Upper lobe of left lung (tissue), 6 donors: ENCODE results near the gene SNTB2. TPM values are rescaled to one million over a fixed set of nuclear protein-coding genes. Genes with fewer than 3 reads are reported as not detected.

Source experiments
- ATAC-seq, 2 donors: fragments of 200-7000 bp; cut with Tn5 transposase; one replicate each; pipeline ENCODE4 v1.9.1; 2022; ENCODE audit warnings: mild to moderate bottlenecking in 2 of 2, moderate library complexity in 2 of 2; ENCODE audit not compliant: low FRiP score in 2 of 2
- DNase-seq, 2 donors: peaks; one replicate each; pipeline ENCODE4 v3.0.0-alpha.2; 2019 to 2020
- H3K27ac ChIP-seq, 4 donors: fragments of 200-600 bp; sonication (generic); one replicate each; pipeline ENCODE4 v1.5.1; 2016 to 2019
- H3K27me3 ChIP-seq, 4 donors: fragments of 200-600 bp; sonication (generic); one replicate each; pipeline ENCODE4 v1.5.1; 2017 to 2019
- H3K36me3 ChIP-seq, 4 donors: fragments of 200-600 bp; sonication (generic); one replicate each; pipeline ENCODE4 v1.5.1; 2016 to 2019
- H3K4me1 ChIP-seq, 4 donors: fragments of 200-600 bp; sonication (generic); one replicate each; pipeline ENCODE4 v1.5.1; 2018 to 2019
- H3K4me3 ChIP-seq, 4 donors: fragments of 200-600 bp; sonication (generic); one replicate each; pipeline ENCODE4 v1.5.1; 2017 to 2019; ENCODE audit warnings: mild to moderate bottlenecking in 2 of 4, moderate library complexity in 1 of 4
- H3K9me3 ChIP-seq, 4 donors: fragments of 200-600 bp; sonication (generic); one replicate each; pipeline ENCODE4 v1.5.1; 2018 to 2019
- EP300 ChIP-seq, 4 donors: sonication (generic); formaldehyde crosslinking; IDR thresholded peaks; one replicate each; pipeline ENCODE4 v1.5.1; 2017; ENCODE audit warnings: antibody characterized with exemption in 4 of 4, control low read depth in 2 of 4
- POLR2A ChIP-seq, 4 donors: fragments of 450-650 bp; IDR thresholded peaks; one replicate each; pipeline ENCODE4 v1.5.1; 2016 to 2017; ENCODE audit warnings: antibody characterized with exemption in 4 of 4, mild to moderate bottlenecking in 2 of 4
- POLR2AphosphoS5 ChIP-seq, 2 donors: sonication (generic); formaldehyde crosslinking; IDR thresholded peaks; one replicate each; pipeline ENCODE4 v1.5.1; 2017; ENCODE audit warnings: antibody characterized with exemption in 2 of 2
- WGBS, 2 donors: methylation state at CpG; one replicate each; pipeline ENCODE4 v1.1.5; 2017 to 2018; 5-methylcytosine and 5-hydroxymethylcytosine counted together
- total RNA-seq, 6 donors: library from RNA; depleted of rRNA in 4 of 6; stranded (reverse); fragments of >200 nt in 4 of 6; gene quantifications; one replicate each; pipeline versions ENCODE4 v1.1.0 to v1.2.1, GENCODE V29; 2016 to 2021
- TF ChIP-seq, protein P1 (sequence below), 6 experiments: fragments of 450-650 bp in 4 of 6; fragments of 200-600 bp in 2 of 6; sonication (generic) in 2 of 6; IDR thresholded peaks; one replicate each; pipeline ENCODE4 v1.5.1; 2016 to 2019; ENCODE audit warnings: antibody characterized with exemption in 6 of 6
- donor health status: DM: no; HTN: no; CAD: no; lungs with moderate emphysema.
- donor health status: DM: no; HTN: yes; CAD: no; lungs with severe emphysema.

The SNTB2 gene
- total RNA-seq, 6 donors from 2014 or later, result 24.1 to 41.2 (median 30.5) TPM

DNA sequence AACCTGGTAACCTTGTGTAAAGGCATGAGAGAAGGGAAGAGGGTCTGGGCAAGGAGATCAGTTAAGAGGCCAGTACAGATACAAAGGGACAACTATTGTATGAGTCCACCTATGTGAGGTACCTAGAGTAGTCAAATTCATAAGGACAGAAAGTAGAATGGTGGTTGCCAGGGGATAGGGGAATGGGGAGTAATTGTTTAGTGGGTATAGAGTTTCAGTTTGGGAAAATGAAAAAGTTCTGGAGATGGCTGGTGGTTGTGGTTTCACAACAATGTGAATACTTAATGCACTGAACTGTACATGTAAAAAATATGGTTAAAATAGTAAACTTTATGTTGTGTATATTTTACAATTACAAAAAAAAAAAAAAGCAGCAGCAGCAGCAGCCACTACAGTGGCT lies 49.4 kb downstream of the SNTB2 start:
- Histone ChIP-seq H3K27ac (no peak overlapping the region), H3K27me3 (no peaks in the 10 kb centered on the region), H3K9me3 (no peaks in the 10 kb centered on the region), H3K36me3 (no peaks in the 10 kb centered on the region), H3K4me3 (no peak overlapping the region), H3K4me1 (peaks cover 3 to 26% (median 14%) of the 10 kb centered on the region in 4 donors)
- no peak for DNase-seq
- TF ChIP-seq POLR2A (IDR thresholded peaks at IDR 0.05) (no peak), POLR2AphosphoS5 (IDR thresholded peaks at IDR 0.05) (no peak)
- TF ChIP-seq, protein P1, sequence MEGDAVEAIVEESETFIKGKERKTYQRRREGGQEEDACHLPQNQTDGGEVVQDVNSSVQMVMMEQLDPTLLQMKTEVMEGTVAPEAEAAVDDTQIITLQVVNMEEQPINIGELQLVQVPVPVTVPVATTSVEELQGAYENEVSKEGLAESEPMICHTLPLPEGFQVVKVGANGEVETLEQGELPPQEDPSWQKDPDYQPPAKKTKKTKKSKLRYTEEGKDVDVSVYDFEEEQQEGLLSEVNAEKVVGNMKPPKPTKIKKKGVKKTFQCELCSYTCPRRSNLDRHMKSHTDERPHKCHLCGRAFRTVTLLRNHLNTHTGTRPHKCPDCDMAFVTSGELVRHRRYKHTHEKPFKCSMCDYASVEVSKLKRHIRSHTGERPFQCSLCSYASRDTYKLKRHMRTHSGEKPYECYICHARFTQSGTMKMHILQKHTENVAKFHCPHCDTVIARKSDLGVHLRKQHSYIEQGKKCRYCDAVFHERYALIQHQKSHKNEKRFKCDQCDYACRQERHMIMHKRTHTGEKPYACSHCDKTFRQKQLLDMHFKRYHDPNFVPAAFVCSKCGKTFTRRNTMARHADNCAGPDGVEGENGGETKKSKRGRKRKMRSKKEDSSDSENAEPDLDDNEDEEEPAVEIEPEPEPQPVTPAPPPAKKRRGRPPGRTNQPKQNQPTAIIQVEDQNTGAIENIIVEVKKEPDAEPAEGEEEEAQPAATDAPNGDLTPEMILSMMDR (IDR thresholded peaks at IDR 0.05), result no peak
- no peak for ATAC-seq

DNA sequence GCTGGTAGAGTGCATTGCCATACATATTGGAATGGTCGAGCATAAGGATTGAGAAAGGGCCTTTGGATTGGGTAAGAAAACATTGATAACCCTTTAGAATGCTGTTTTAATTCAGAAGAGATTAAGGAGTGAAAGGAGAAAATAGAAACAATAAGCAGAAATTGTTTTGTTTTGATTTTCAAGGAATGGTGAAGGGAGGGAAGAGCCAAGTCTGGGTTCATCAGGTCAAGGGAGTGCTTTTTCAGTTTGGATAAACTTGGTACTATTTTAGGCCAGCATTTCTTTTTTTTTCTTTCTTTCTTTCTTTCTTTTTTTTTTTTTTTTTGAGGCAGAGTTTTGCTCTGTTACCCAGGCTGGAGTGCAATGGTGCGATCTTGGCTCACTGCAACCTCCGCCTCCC lies 50.3 kb downstream of the SNTB2 start:
- H3K27ac ChIP-seq, result no peak overlapping the region
- DNase-seq (no peak), ATAC-seq (no peak)
- no peaks in the 10 kb centered on the region for H3K27me3 ChIP-seq
- no peaks in the 10 kb centered on the region for H3K36me3 ChIP-seq
- no peak for TF ChIP-seq POLR2AphosphoS5 (IDR thresholded peaks at IDR 0.05)
- TF ChIP-seq, protein P1 (IDR thresholded peaks at IDR 0.05), result no peak
- no peak for TF ChIP-seq POLR2A (IDR thresholded peaks at IDR 0.05)
- TF ChIP-seq EP300 (IDR thresholded peaks at IDR 0.05), result no peak
- peaks cover 7 to 26% (median 18%) of the 10 kb centered on the region in 4 donors for H3K4me1 ChIP-seq
- no peaks in the 10 kb centered on the region for H3K9me3 ChIP-seq
- no peak overlapping the region for H3K4me3 ChIP-seq
- WGBS, 2 donors, result 87 to 92% methylated on average over 3 of the region's 3 CpGs

DNA sequence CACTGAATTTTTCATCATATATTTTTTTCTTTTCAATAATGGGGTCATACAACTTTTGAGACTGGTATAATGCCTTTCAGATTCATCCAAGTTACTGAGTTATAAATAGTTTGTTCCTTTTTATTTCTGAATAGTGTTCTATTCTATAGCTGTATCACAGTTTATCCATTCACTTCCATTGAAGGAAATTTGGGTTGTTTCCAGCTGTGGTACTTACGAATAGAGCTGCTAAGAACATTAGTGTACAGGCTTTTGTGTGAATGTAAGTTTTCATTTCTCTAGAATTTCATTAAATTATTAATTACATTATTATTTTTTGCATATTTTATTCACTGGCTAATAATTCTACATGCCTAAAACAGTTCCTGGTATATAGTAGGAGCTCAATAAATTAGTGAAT lies 52.9 kb downstream of the SNTB2 start:
- WGBS, 2 donors, result 52 to 72% methylated on average over 1 of the region's 1 CpG
- Histone ChIP-seq H3K9me3 (no peaks in the 10 kb centered on the region), H3K27me3 (no peaks in the 10 kb centered on the region), H3K27ac (no peak overlapping the region), H3K4me3 (no peak overlapping the region), H3K4me1 (peaks cover 10 to 31% (median 17%) of the 10 kb centered on the region in 4 donors), H3K36me3 (no peaks in the 10 kb centered on the region)
- DNase-seq (no peak), ATAC-seq (no peak)
- TF ChIP-seq EP300 (IDR thresholded peaks at IDR 0.05) (no peak), POLR2A (IDR thresholded peaks at IDR 0.05) (no peak), POLR2AphosphoS5 (IDR thresholded peaks at IDR 0.05) (no peak)
- TF ChIP-seq, protein P1 (IDR thresholded peaks at IDR 0.05), result no peak

DNA sequence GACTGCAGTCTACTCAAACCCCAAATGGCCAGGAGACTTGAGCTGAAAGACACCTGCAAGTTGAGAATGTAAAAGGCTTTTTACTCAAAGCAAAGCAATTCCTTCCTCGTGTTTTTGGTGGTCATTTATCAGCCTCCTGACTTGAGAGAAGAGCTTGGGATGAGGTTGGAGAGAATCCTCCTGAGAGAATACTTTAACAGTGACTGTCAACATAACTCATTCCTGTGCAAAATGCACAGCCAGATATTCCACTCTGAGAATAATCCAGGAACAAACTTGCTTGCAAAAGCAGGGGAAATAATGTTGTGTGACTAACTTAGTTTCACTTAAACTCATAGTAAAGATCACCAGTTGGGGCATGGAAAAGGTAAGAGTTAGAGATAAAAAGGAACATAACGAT lies 53.4 kb downstream of the SNTB2 start:
- no peaks in the 10 kb centered on the region for H3K9me3 ChIP-seq
- TF ChIP-seq EP300 (IDR thresholded peaks at IDR 0.05) (no peak), POLR2AphosphoS5 (IDR thresholded peaks at IDR 0.05) (no peak), POLR2A (IDR thresholded peaks at IDR 0.05) (no peak)
- TF ChIP-seq, protein P1 (IDR thresholded peaks at IDR 0.05), result no peak
- 76 to 77% methylated on average over 2 of the region's 2 CpGs for WGBS, 2 donors
- H3K4me1 ChIP-seq, result peaks cover 10 to 30% (median 15%) of the 10 kb centered on the region in 4 donors
- no peak for DNase-seq
- no peaks in the 10 kb centered on the region for H3K36me3 ChIP-seq
- H3K4me3 ChIP-seq, result no peak overlapping the region
- H3K27me3 ChIP-seq, result no peaks in the 10 kb centered on the region
- H3K27ac ChIP-seq, result no peak overlapping the region
- ATAC-seq, result no peak

DNA sequence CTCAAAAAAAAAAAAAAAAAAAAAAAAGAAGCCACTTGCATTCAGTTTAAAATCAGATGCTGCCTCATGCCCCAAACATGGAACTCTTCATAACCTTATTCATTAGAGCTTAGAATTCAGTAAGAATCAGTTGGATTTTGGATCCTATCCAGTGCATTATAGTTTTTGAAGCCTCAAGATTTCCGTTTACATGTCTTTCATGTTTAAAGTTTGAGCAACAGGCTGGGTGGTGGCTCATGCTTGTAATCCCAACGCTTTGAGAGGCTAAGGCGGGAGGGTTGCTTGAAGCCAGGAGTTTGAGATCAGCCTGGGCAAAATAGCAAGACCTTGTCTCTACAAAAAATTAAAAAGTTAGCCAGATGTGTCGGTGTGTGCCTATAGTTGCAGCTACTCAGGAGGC lies 55.0 kb downstream of the SNTB2 start:
- ATAC-seq, result no peak
- WGBS, 2 donors, result 60 to 61% methylated on average over 4 of the region's 4 CpGs
- Histone ChIP-seq H3K4me1 (peaks cover 7 to 24% (median 12%) of the 10 kb centered on the region in 4 donors), H3K27ac (no peak overlapping the region), H3K36me3 (peaks cover 0 to 6% (median 2%) of the 10 kb centered on the region in 4 donors), H3K9me3 (no peaks in the 10 kb centered on the region), H3K4me3 (no peak overlapping the region), H3K27me3 (no peaks in the 10 kb centered on the region)
- TF ChIP-seq POLR2AphosphoS5 (IDR thresholded peaks at IDR 0.05), result no peak
- no peak for TF ChIP-seq EP300 (IDR thresholded peaks at IDR 0.05)
- no peak for TF ChIP-seq POLR2A (IDR thresholded peaks at IDR 0.05)
- TF ChIP-seq, protein P1 (IDR thresholded peaks at IDR 0.05), result no peak
- no peak for DNase-seq
